Neural progenitor cell (in vitro differentiated cells): ENCODE measurements around the gene RERE.

Source experiments
- CTCF ChIP-seq: fragments of 200-600 bp; sonication (generic); IDR thresholded peaks from 2 replicates; pipeline ENCODE4 v1.5.1; 2017; ENCODE audit warnings: antibody characterized with exemption, mild to moderate bottlenecking
- EZH2 ChIP-seq: fragments of 200-600 bp; sonication (generic); IDR thresholded peaks from 2 replicates; pipeline ENCODE4 v1.6.1; 2017; ENCODE audit warnings: antibody characterized with exemption, mild to moderate bottlenecking, moderate library complexity

- TF ChIP-seq EZH2 (no peak), CTCF (no peak)
Observed at GRCh38 chr1:8721679-8722324, 95.6 kb downstream of the RERE start.
